GM19025 (cell line): Measurements from ENCODE around the gene CCDC197.

Source experiments
- ATAC-seq: cut with Tn5 transposase; IDR thresholded peaks from one replicate; pipeline ENCODE4 v1.9.1; 2021; ENCODE audit warnings: mild to moderate bottlenecking, low read depth, moderate library complexity; ENCODE audit not compliant: unreplicated experiment

The CCDC197 gene

GRCh38 chr14:93976477-93977057 lies 20.5 kb upstream of the CCDC197 start, which contains the start of gene ASB2:
ASB2 (minus strand) TSS chr14:93976570; CDS start chr14:93964539, 12,031 bp downstream.
- no peak for ATAC-seq

- ATAC-seq, result no peak
Observed at GRCh38 chr14:93977171-93977570, 19.9 kb upstream of the CCDC197 start.

GRCh38 chr14:93977790-93978581 lies 19.1 kb upstream of the CCDC197 start:
- peak; percentile 44 for ATAC-seq

GRCh38 chr14:93978735-93979134 lies 18.4 kb upstream of the CCDC197 start:
- no peak for ATAC-seq

GRCh38 chr14:93980456-93981201 lies 16.5 kb upstream of the CCDC197 start:
- ATAC-seq, result no peak

GRCh38 chr14:93981316-93982229 lies 15.5 kb upstream of the CCDC197 start:
- ATAC-seq, result no peak

GRCh38 chr14:93982230-93983007 lies 14.7 kb upstream of the CCDC197 start:
- no peak for ATAC-seq

GRCh38 chr14:93984070-93984469 lies 13.0 kb upstream of the CCDC197 start:
- ATAC-seq, result no peak

- no peak for ATAC-seq
Observed at GRCh38 chr14:93984987-93985410, 12.1 kb upstream of the CCDC197 start.

GRCh38 chr14:93986955-93987354 lies 10.1 kb upstream of the CCDC197 start:
- no peak for ATAC-seq

- no peak for ATAC-seq
Observed at GRCh38 chr14:93987376-93987775, 9.7 kb upstream of the CCDC197 start.

- ATAC-seq, result no peak
Observed at GRCh38 chr14:93987815-93988476, 9.2 kb upstream of the CCDC197 start.

GRCh38 chr14:93989939-93990338 lies 7.2 kb upstream of the CCDC197 start:
- peak; percentile 65 for ATAC-seq

- ATAC-seq, result no peak
Observed at GRCh38 chr14:93991212-93991611, 5.9 kb upstream of the CCDC197 start.

GRCh38 chr14:93991649-93992048 lies 5.5 kb upstream of the CCDC197 start:
- ATAC-seq, result no peak

- no peak for ATAC-seq
Observed at GRCh38 chr14:93993382-93993781, 3.7 kb upstream of the CCDC197 start.

- ATAC-seq, result no peak
Observed at GRCh38 chr14:93994919-93995682, 2.0 kb upstream of the CCDC197 start.

- no peak for ATAC-seq
Observed at GRCh38 chr14:93996130-93996695, 888 bp upstream of the CCDC197 start.
